Measurements from ENCODE around the gene MTRF1. TPM values are rescaled to one million over a fixed set of nuclear protein-coding genes. Genes with fewer than 3 reads are reported as not detected.

MTRF1 gene
- total RNA-seq, 1 experiment from 2014 or later = 15.8 TPM

- CTCF ChIA-PET = no interaction called here
- H3K9me3 Mint-ChIP-seq (ENCODE audit: low read depth, unreplicated experiment) = no peaks in the 10 kb centered on the region
- H3K27ac Mint-ChIP-seq (ENCODE audit: unreplicated experiment) = no peak overlapping the region
- intact Hi-C loops (cut with micrococcal nuclease; ENCODE audit: unreplicated experiment) = no loop called here
- no peaks in the 10 kb centered on the region for H3K36me3 Mint-ChIP-seq (ENCODE audit: insufficient read depth, unreplicated experiment)
- peaks cover 3% of the 10 kb centered on the region for H3K4me1 Mint-ChIP-seq (ENCODE audit: low read depth, unreplicated experiment)
- TF ChIP-seq, protein P1, sequence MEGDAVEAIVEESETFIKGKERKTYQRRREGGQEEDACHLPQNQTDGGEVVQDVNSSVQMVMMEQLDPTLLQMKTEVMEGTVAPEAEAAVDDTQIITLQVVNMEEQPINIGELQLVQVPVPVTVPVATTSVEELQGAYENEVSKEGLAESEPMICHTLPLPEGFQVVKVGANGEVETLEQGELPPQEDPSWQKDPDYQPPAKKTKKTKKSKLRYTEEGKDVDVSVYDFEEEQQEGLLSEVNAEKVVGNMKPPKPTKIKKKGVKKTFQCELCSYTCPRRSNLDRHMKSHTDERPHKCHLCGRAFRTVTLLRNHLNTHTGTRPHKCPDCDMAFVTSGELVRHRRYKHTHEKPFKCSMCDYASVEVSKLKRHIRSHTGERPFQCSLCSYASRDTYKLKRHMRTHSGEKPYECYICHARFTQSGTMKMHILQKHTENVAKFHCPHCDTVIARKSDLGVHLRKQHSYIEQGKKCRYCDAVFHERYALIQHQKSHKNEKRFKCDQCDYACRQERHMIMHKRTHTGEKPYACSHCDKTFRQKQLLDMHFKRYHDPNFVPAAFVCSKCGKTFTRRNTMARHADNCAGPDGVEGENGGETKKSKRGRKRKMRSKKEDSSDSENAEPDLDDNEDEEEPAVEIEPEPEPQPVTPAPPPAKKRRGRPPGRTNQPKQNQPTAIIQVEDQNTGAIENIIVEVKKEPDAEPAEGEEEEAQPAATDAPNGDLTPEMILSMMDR (IDR thresholded peaks at IDR 0.05; ENCODE audit: unreplicated experiment) = no peak
- no TSS peak for BruUV-seq (replicated peaks)
- DNase-seq = no peak
- H3K4me3 Mint-ChIP-seq (ENCODE audit: low read depth, unreplicated experiment) = no peak overlapping the region
- no peaks in the 10 kb centered on the region for H3K27me3 Mint-ChIP-seq (ENCODE audit: unreplicated experiment)
Observed at GRCh38 chr13:41224113-41225110, 39.0 kb downstream of the MTRF1 start.

DNA sequence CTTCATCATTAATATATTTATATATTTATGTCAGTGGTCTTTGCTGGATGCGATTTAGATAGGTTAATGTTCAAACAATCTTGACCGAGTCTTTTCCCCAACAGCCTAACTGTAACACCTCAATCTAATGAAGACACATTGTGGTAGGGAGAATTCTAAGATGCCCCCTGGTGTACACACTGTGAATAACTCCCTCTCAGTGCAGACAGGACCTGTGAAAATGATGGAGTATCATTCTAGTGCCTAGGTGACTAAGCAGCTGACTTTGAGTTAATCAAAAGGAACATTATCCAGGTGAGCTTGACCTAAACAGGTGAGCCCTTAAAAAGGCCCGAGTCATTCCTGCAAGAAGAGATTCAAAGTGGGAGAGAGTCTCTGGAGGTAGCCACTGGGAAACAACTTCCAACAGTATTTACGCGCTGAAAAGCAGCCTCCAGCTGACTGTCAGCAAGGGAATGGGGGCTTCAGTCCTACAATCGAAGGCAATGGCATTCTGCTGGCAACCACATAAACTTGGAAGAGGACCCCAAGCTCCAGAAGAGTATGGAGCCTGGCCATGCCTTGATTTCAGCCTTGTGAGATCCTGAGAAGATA is 41.0 kb downstream of the MTRF1 start:
- peaks cover 9% of the 10 kb centered on the region for H3K4me1 Mint-ChIP-seq (ENCODE audit: low read depth, unreplicated experiment)
- H3K27ac Mint-ChIP-seq (ENCODE audit: unreplicated experiment) = no peak overlapping the region
- CTCF ChIA-PET = no interaction called here
- intact Hi-C loops (cut with micrococcal nuclease; ENCODE audit: unreplicated experiment) = loop anchor here (1.0 kb wide), 1 partner anchor 147 kb away; no protein-coding TSS in a partner anchor
- TF ChIP-seq, protein P1 (IDR thresholded peaks at IDR 0.05; ENCODE audit: unreplicated experiment) = no peak
- H3K36me3 Mint-ChIP-seq (ENCODE audit: insufficient read depth, unreplicated experiment) = no peaks in the 10 kb centered on the region
- DNase-seq = peak; percentile 45
- H3K27me3 Mint-ChIP-seq (ENCODE audit: unreplicated experiment) = no peaks in the 10 kb centered on the region
- H3K4me3 Mint-ChIP-seq (ENCODE audit: low read depth, unreplicated experiment) = no peak overlapping the region
- BruUV-seq (replicated peaks) = no TSS peak
- H3K9me3 Mint-ChIP-seq (ENCODE audit: low read depth, unreplicated experiment) = no peaks in the 10 kb centered on the region

DNA sequence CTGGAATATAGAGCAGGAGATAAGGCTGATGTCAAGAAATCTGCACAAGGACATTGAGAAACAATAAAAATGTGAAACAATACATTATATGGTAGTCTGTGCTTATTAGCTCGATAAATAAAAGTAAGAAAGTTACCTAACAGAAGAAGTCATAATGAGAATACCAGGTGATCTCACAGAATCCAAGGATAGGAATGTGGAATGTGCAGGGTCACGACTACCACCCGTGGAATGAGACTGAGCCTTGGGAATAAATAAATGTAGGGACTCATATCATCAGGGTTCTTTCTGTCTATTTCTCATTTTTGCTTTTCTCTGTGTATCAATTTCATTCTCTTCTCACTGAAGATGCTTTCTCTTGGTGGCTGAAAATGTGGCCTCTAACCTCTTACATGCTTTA is 43.0 kb downstream of the MTRF1 start:
- BruUV-seq (replicated peaks) = no TSS peak
- CTCF ChIA-PET = interaction anchor here (0.7 kb wide), 1 partner anchor 146 kb away, joined by 5 read pairs; no protein-coding TSS in a partner anchor
- Mint-ChIP-seq H3K27me3 (ENCODE audit: unreplicated experiment) (no peaks in the 10 kb centered on the region), H3K36me3 (ENCODE audit: insufficient read depth, unreplicated experiment) (no peaks in the 10 kb centered on the region), H3K27ac (ENCODE audit: unreplicated experiment) (no peak overlapping the region), H3K4me3 (ENCODE audit: low read depth, unreplicated experiment) (no peak overlapping the region), H3K9me3 (ENCODE audit: low read depth, unreplicated experiment) (no peaks in the 10 kb centered on the region), H3K4me1 (ENCODE audit: low read depth, unreplicated experiment) (peaks cover 9% of the 10 kb centered on the region)
- no peak for DNase-seq
- intact Hi-C loops (cut with micrococcal nuclease; ENCODE audit: unreplicated experiment) = no loop called here
- TF ChIP-seq, protein P1 (IDR thresholded peaks at IDR 0.05; ENCODE audit: unreplicated experiment) = no peak

DNA sequence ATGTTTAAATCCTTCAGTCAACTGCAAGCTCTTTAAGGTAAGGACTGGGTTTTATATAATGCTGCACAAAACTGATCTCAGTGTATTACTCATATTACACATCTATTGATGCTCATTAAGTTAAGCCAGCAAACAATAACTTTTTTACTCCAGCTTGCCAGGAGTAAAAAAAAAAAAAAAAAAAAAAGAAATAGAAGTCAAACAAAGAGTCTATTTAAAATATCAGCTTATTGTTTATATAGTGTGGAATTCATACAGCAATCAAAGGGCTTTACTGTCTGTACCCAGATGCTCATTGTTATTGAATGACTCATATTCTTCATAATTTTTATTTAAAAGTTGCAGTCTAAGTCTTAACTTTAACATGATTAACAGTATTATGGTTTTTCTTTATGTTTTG is 47.2 kb downstream of the MTRF1 start:
- H3K9me3 Mint-ChIP-seq (ENCODE audit: low read depth, unreplicated experiment) = peaks cover 2% of the 10 kb centered on the region
- BruUV-seq (replicated peaks) = no TSS peak
- no peak for DNase-seq
- H3K27ac Mint-ChIP-seq (ENCODE audit: unreplicated experiment) = no peak overlapping the region
- intact Hi-C loops (cut with micrococcal nuclease; ENCODE audit: unreplicated experiment) = no loop called here
- H3K27me3 Mint-ChIP-seq (ENCODE audit: unreplicated experiment) = no peaks in the 10 kb centered on the region
- H3K36me3 Mint-ChIP-seq (ENCODE audit: insufficient read depth, unreplicated experiment) = no peaks in the 10 kb centered on the region
- CTCF ChIA-PET = interaction anchor here (0.6 to 1.6 kb wide), 5 partner anchors 16 to 214 kb away, joined by 3 to 5 read pairs (median 4); partner anchors contain the start of gene WBP4
- peaks cover 9% of the 10 kb centered on the region for H3K4me1 Mint-ChIP-seq (ENCODE audit: low read depth, unreplicated experiment)
- no peak overlapping the region for H3K4me3 Mint-ChIP-seq (ENCODE audit: low read depth, unreplicated experiment)
- TF ChIP-seq, protein P1 (IDR thresholded peaks at IDR 0.05; ENCODE audit: unreplicated experiment) = no peak
